CD14-positive monocyte (primary cell): ENCODE measurements around the gene FAM53A. TPM values are rescaled to one million over a fixed set of nuclear protein-coding genes. Genes with fewer than 3 reads are reported as not detected.

Experiments
- DNase-seq, 3 donors: peaks; one replicate each; pipeline ENCODE4 v3.0.0-alpha.2; 2011 to 2022
- H2AFZ ChIP-seq: 2 replicates; pipeline ENCODE4 v1.6.0; 2012; ENCODE audit warnings: mild to moderate bottlenecking, low read depth, low read length, inconsistent platforms; ENCODE audit not compliant: insufficient read depth, poor library complexity, severe bottlenecking
- H3K27ac ChIP-seq, 2 donors: 1 replicate in 1 of 2; 2 replicates in 1 of 2; pipeline ENCODE4 v1.5.1; 2012 to 2013; ENCODE audit warnings: low read length in 2 of 2, control low read depth in 1 of 2, inconsistent platforms in 1 of 2, low read depth in 1 of 2, mild to moderate bottlenecking in 1 of 2
- H3K27me3 ChIP-seq, 2 donors: one replicate each; pipeline versions ENCODE4 v1.6.0 to v1.6.1; 2011 to 2013; ENCODE audit warnings: low read length in 2 of 2; ENCODE audit not compliant: control insufficient read depth in 2 of 2, insufficient read depth in 2 of 2
- H3K36me3 ChIP-seq, 2 donors: replicated peaks in 1 of 2; 1 replicate in 1 of 2; 2 replicates in 1 of 2; pipeline versions ENCODE4 v1.5.1 to v1.6.1; 2012 to 2013; ENCODE audit warnings: low read length in 2 of 2, control low read depth in 1 of 2, inconsistent platforms in 1 of 2, mild to moderate bottlenecking in 1 of 2; ENCODE audit not compliant: insufficient read depth in 2 of 2, control insufficient read depth in 1 of 2
- H3K4me1 ChIP-seq, 2 donors: 1 replicate in 1 of 2; 2 replicates in 1 of 2; pipeline versions ENCODE4 v1.5.1 to v1.6.1; 2012 to 2013; ENCODE audit warnings: low read length in 2 of 2, control low read depth in 1 of 2, inconsistent platforms in 1 of 2, mild to moderate bottlenecking in 1 of 2, moderate library complexity in 1 of 2; ENCODE audit not compliant: insufficient read depth in 2 of 2, control insufficient read depth in 1 of 2
- H3K4me2 ChIP-seq: replicated peaks from 2 replicates; pipeline ENCODE3; 2012; ENCODE audit warnings: low read length, moderate library complexity, mild to moderate bottlenecking; ENCODE audit not compliant: poor library complexity, severe bottlenecking; ENCODE audit errors: extremely low read depth
- H3K4me3 ChIP-seq, 3 experiments: fragments of 200-600 bp in 1 of 3; sonication (generic) in 1 of 3; replicated peaks in 1 of 3; 1 replicate in 2 of 3; 2 replicates in 1 of 3; pipeline ENCODE4 v1.5.1; 2011 to 2013; ENCODE audit warnings: low read length in 3 of 3, mild to moderate bottlenecking in 3 of 3, control low read depth in 2 of 3, low read depth in 2 of 3, inconsistent platforms in 1 of 3, moderate library complexity in 1 of 3
- H3K79me2 ChIP-seq: 2 replicates; pipeline ENCODE4 v1.6.0; 2012; ENCODE audit warnings: mild to moderate bottlenecking, control low read depth, inconsistent platforms, low read length, moderate library complexity; ENCODE audit not compliant: insufficient read depth
- H3K9ac ChIP-seq: 2 replicates; pipeline ENCODE4 v1.6.0; 2017; ENCODE audit warnings: low read length, mild to moderate bottlenecking; ENCODE audit not compliant: insufficient read depth, poor library complexity, severe bottlenecking
- H3K9me3 ChIP-seq, 2 donors: replicated peaks in 1 of 2; 1 replicate in 1 of 2; 2 replicates in 1 of 2; pipeline versions ENCODE4 v1.5.1 to v1.6.1; 2012 to 2013; ENCODE audit warnings: low read length in 2 of 2, control low read depth in 1 of 2; ENCODE audit not compliant: control insufficient read depth in 1 of 2, insufficient read depth in 1 of 2
- H4K20me1 ChIP-seq: 2 replicates; pipeline ENCODE4 v1.6.0; 2012; ENCODE audit warnings: mild to moderate bottlenecking, low read length, control low read depth, moderate library complexity; ENCODE audit not compliant: insufficient read depth
- H3K27ac Mint-ChIP-seq, 7 donors: one replicate each; pipeline ENCODE4 v1.8.0; 2020; ENCODE audit warnings: mild to moderate bottlenecking in 7 of 7, mixed read lengths in 7 of 7, moderate library complexity in 6 of 7, inconsistent platforms in 2 of 7
- H3K27me3 Mint-ChIP-seq, 3 donors: one replicate each; pipeline ENCODE4 v1.8.0; 2021 to 2022; ENCODE audit warnings: low read depth in 3 of 3, mild to moderate bottlenecking in 3 of 3, mixed read lengths in 3 of 3, moderate library complexity in 3 of 3, inconsistent platforms in 1 of 3
- H3K36me3 Mint-ChIP-seq, 2 donors: one replicate each; pipeline ENCODE4 v1.8.0; 2020; ENCODE audit warnings: mixed read lengths in 2 of 2, inconsistent platforms in 1 of 2, mild to moderate bottlenecking in 1 of 2
- H3K4me1 Mint-ChIP-seq: one replicate; pipeline ENCODE4 v1.8.0; 2020; ENCODE audit warnings: mild to moderate bottlenecking, mixed read lengths
- H3K4me3 Mint-ChIP-seq, 2 donors: one replicate each; pipeline ENCODE4 v1.8.0; 2020; ENCODE audit warnings: mild to moderate bottlenecking in 2 of 2, mixed read lengths in 2 of 2, moderate library complexity in 1 of 2
- H3K9me3 Mint-ChIP-seq, 7 donors: one replicate each; pipeline ENCODE4 v1.8.0; 2020 to 2022; ENCODE audit warnings: mixed read lengths in 7 of 7, mild to moderate bottlenecking in 6 of 7, moderate library complexity in 6 of 7, inconsistent platforms in 2 of 7
- CTCF ChIP-seq: fragments of 200-600 bp; IDR thresholded peaks from one replicate; pipeline ENCODE4 v1.8.0; 2022; ENCODE audit warnings: antibody characterized with exemption, mild to moderate bottlenecking
- WGBS: methylation state at CpG from one replicate; pipeline ENCODE4 v1.1.5; 2013; ENCODE audit warnings: missing lambda C conversion rate; ENCODE audit not compliant: insufficient coverage; 5-methylcytosine and 5-hydroxymethylcytosine counted together
- intact Hi-C, 2 donors: fragments of 100-400 bp; cut with micrococcal nuclease; formaldehyde crosslinking; loops; one replicate each; pipeline versions ENCODE4 v1.15.0 to v1.15.1; 2023
- polyA plus RNA-seq, 3 donors: library from polyadenylated mRNA; depleted of rRNA in 1 of 3; unstranded in 2 of 3; stranded (reverse) in 1 of 3; fragments of 300-500 nt in 2 of 3; fragments of >200 nt in 1 of 3; fragmentation: Illumina TruSeq in 2 of 3; gene quantifications; 1 replicate in 2 of 3; 2 replicates in 1 of 3; pipeline ENCODE4 v1.2.3, GENCODE V29; 2012 to 2021

The FAM53A gene
- polyA plus RNA-seq, 3 donors, result 0.40 to 0.82 (median 0.76) TPM

- DNase-seq, result no peak
- intact Hi-C loops, result no loop called here
- H3K27ac Mint-ChIP-seq, result no peak overlapping the region
These were observed 58.4 kb downstream of the FAM53A start for GRCh38 chr4:1625600-1626138.

GRCh38 chr4:1624519-1624910, 59.6 kb downstream of the FAM53A start:
- no peak for TF ChIP-seq CTCF
- Mint-ChIP-seq H3K4me3 (no peak overlapping the region), H3K9me3 (peaks cover 0 to 19% (median 8%) of the 10 kb centered on the region in 7 donors), H3K36me3 (no peaks in the 10 kb centered on the region), H3K4me1 (no peaks in the 10 kb centered on the region), H3K27me3 (peaks cover 0 to 4% (median 3%) of the 10 kb centered on the region in 3 donors), H3K27ac (no peak overlapping the region)
- intact Hi-C loops, result no loop called here
- no peak overlapping the region for H3K4me3 ChIP-seq
- no peaks in the 10 kb centered on the region for H3K79me2 ChIP-seq
- no peaks in the 10 kb centered on the region for H4K20me1 ChIP-seq
- no peak overlapping the region for H2AFZ ChIP-seq
- H3K27me3 ChIP-seq, result no peaks in the 10 kb centered on the region
- no peak overlapping the region for H3K4me2 ChIP-seq
- no peak for DNase-seq
- H3K9me3 ChIP-seq, result peaks cover 0 to 24% of the 10 kb centered on the region in 2 donors
- 99% methylated on average over 11 of the region's 12 CpGs for WGBS
- no peaks in the 10 kb centered on the region for H3K36me3 ChIP-seq
- no peak overlapping the region for H3K27ac ChIP-seq
- H3K9ac ChIP-seq, result no peak overlapping the region
- H3K4me1 ChIP-seq, result no peaks in the 10 kb centered on the region

More at GRCh38 chr4:1625600-1626138, 58.4 kb downstream of the FAM53A start:
- no peaks in the 10 kb centered on the region for H4K20me1 ChIP-seq
- no peak overlapping the region for H3K4me2 ChIP-seq
- H3K4me1 ChIP-seq, result no peaks in the 10 kb centered on the region
- no peak overlapping the region for H3K9ac ChIP-seq
- no peak overlapping the region for H3K4me3 ChIP-seq
- H3K27me3 ChIP-seq, result no peaks in the 10 kb centered on the region
- H2AFZ ChIP-seq, result no peak overlapping the region
- 82% methylated on average over 23 of the region's 23 CpGs for WGBS
- H3K36me3 Mint-ChIP-seq, result no peaks in the 10 kb centered on the region
- H3K9me3 ChIP-seq, result peaks cover 0 to 21% of the 10 kb centered on the region in 2 donors
- no peak overlapping the region for H3K4me3 Mint-ChIP-seq
- no peaks in the 10 kb centered on the region for H3K79me2 ChIP-seq
- H3K36me3 ChIP-seq, result no peaks in the 10 kb centered on the region
- peaks cover 0 to 13% (median 6%) of the 10 kb centered on the region in 7 donors for H3K9me3 Mint-ChIP-seq
- peaks cover 0 to 3% (median 0%) of the 10 kb centered on the region in 3 donors for H3K27me3 Mint-ChIP-seq
- TF ChIP-seq CTCF, result no peak
- H3K4me1 Mint-ChIP-seq, result no peaks in the 10 kb centered on the region
- no peak overlapping the region for H3K27ac ChIP-seq
